Astrocyte (in vitro differentiated cells and primary cell): Measurements from ENCODE around the gene RALB. TPM values are rescaled to one million over a fixed set of nuclear protein-coding genes. Genes with fewer than 3 reads are reported as not detected.

Source experiments
- DNase-seq: peaks from one replicate; pipeline ENCODE4 v3.0.0-alpha.2; 2010; ENCODE audit warnings: low read depth
- FAIRE-seq: peaks from 2 replicates; lab custom pipeline; 2011; peaks lifted over from hg19 to GRCh38; lab: Jason Lieb, UNC
- H2AFZ ChIP-seq: 2 replicates; pipeline ENCODE4 v1.6.0; 2012; ENCODE audit warnings: low read depth, low read length, inconsistent platforms
- H3K27ac ChIP-seq: 2 replicates; pipeline ENCODE4 v1.5.1; 2011; ENCODE audit warnings: low read depth, low read length, inconsistent platforms
- H3K27me3 ChIP-seq: 2 replicates; pipeline ENCODE4 v1.6.0; 2011; ENCODE audit warnings: low read length, inconsistent platforms; ENCODE audit not compliant: insufficient read depth
- H3K36me3 ChIP-seq: 2 replicates; pipeline ENCODE4 v1.5.1; 2011; ENCODE audit warnings: low read length, inconsistent platforms; ENCODE audit not compliant: insufficient read depth
- H3K4me1 ChIP-seq: 2 replicates; pipeline ENCODE4 v1.5.1; 2011; ENCODE audit warnings: low read length, inconsistent platforms; ENCODE audit not compliant: insufficient read depth
- H3K4me2 ChIP-seq: 2 replicates; pipeline ENCODE4 v1.6.0; 2012; ENCODE audit warnings: low read length, inconsistent platforms
- H3K4me3 ChIP-seq: 2 replicates; pipeline ENCODE4 v1.5.1; 2011; ENCODE audit warnings: low read depth, mild to moderate bottlenecking, low read length, inconsistent platforms; ENCODE audit not compliant: insufficient read depth
- H3K79me2 ChIP-seq: 2 replicates; pipeline ENCODE4 v1.6.0; 2012; ENCODE audit warnings: mild to moderate bottlenecking, low read length, inconsistent platforms; ENCODE audit not compliant: insufficient read depth
- H3K9ac ChIP-seq: 2 replicates; pipeline ENCODE4 v1.6.0; 2012; ENCODE audit warnings: mild to moderate bottlenecking, low read length, inconsistent platforms
- H3K9me3 ChIP-seq: 2 replicates; pipeline ENCODE4 v1.5.1; 2012; ENCODE audit warnings: low read depth, mild to moderate bottlenecking, low read length, inconsistent platforms; ENCODE audit not compliant: insufficient read depth
- H4K20me1 ChIP-seq: 2 replicates; pipeline ENCODE4 v1.6.0; 2012; ENCODE audit warnings: low read length, inconsistent platforms; ENCODE audit not compliant: insufficient read depth
- H3K27ac Mint-ChIP-seq: one replicate; pipeline ENCODE4 v1.8.0; 2021; ENCODE audit warnings: mild to moderate bottlenecking, mixed read lengths; ENCODE audit not compliant: unreplicated experiment
- H3K27me3 Mint-ChIP-seq: one replicate; pipeline ENCODE4 v1.8.0; 2021; ENCODE audit warnings: low read depth, mixed read lengths; ENCODE audit not compliant: unreplicated experiment
- H3K36me3 Mint-ChIP-seq: one replicate; pipeline ENCODE4 v1.8.0; 2021; ENCODE audit warnings: low read depth, mixed read lengths; ENCODE audit not compliant: unreplicated experiment
- H3K4me1 Mint-ChIP-seq: one replicate; pipeline ENCODE4 v1.8.0; 2021; ENCODE audit warnings: low read depth, mixed read lengths; ENCODE audit not compliant: unreplicated experiment
- H3K4me3 Mint-ChIP-seq: one replicate; pipeline ENCODE4 v1.8.0; 2021; ENCODE audit warnings: mild to moderate bottlenecking, moderate library complexity, mixed read lengths; ENCODE audit not compliant: unreplicated experiment
- H3K9me3 Mint-ChIP-seq: one replicate; pipeline ENCODE4 v1.8.0; 2021; ENCODE audit warnings: mild to moderate bottlenecking, mixed read lengths; ENCODE audit not compliant: unreplicated experiment
- EZH2 ChIP-seq: IDR thresholded peaks from 2 replicates; pipeline ENCODE4 v1.6.1; 2012; ENCODE audit warnings: mild to moderate bottlenecking, low read length, inconsistent platforms; ENCODE audit not compliant: insufficient read depth
- total RNA-seq: library from RNA; stranded (reverse); gene quantifications from 2 replicates; pipeline ENCODE4 v1.2.1, GENCODE V29; 2021
- TF ChIP-seq, protein P1 (sequence below): IDR thresholded peaks from 2 replicates; pipeline ENCODE4 v1.5.1; 2011; ENCODE audit warnings: low read depth, mild to moderate bottlenecking, inconsistent platforms, low read length, moderate library complexity; ENCODE audit not compliant: insufficient read depth

The RALB gene
- total RNA-seq, 1 donor from 2014 or later: 44.5 TPM

DNA sequence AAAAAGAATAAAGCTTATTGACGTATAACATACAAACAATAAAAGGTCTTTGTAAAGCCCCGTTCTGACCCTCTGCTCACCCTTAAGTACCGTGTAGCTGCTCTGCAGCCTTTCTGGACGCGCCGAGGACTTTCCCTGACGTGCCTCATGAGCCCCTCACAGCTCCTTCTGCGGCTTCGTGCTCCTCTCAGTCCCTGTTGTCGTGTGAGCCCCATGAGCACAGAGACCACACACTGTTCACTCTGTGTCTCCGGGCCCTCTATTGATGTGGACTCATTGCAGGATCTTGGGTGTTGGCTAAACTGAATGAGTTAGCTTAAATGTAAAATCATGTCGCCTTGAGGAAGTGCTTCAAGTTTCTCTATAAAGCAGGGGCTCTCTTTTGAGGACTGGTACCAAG is 49.6 kb downstream of the RALB start:
- Mint-ChIP-seq H3K27ac (no peak overlapping the region), H3K36me3 (peaks cover 27% of the 10 kb centered on the region), H3K4me3 (no peak overlapping the region), H3K9me3 (peaks cover 2% of the 10 kb centered on the region), H3K4me1 (peaks cover 31% of the 10 kb centered on the region), H3K27me3 (peaks cover 8% of the 10 kb centered on the region)
- Histone ChIP-seq H3K9ac (no peak overlapping the region), H3K4me1 (peaks cover 30% of the 10 kb centered on the region), H3K9me3 (no peaks in the 10 kb centered on the region), H2AFZ (no peak overlapping the region), H3K27me3 (no peaks in the 10 kb centered on the region), H3K36me3 (no peaks in the 10 kb centered on the region), H3K79me2 (no peaks in the 10 kb centered on the region), H3K4me2 (no peak overlapping the region), H3K27ac (no peak overlapping the region), H4K20me1 (peaks cover 4% of the 10 kb centered on the region), H3K4me3 (no peak overlapping the region)
- no peak for FAIRE-seq
- no peak for DNase-seq
- TF ChIP-seq EZH2: no peak
- TF ChIP-seq, protein P1, sequence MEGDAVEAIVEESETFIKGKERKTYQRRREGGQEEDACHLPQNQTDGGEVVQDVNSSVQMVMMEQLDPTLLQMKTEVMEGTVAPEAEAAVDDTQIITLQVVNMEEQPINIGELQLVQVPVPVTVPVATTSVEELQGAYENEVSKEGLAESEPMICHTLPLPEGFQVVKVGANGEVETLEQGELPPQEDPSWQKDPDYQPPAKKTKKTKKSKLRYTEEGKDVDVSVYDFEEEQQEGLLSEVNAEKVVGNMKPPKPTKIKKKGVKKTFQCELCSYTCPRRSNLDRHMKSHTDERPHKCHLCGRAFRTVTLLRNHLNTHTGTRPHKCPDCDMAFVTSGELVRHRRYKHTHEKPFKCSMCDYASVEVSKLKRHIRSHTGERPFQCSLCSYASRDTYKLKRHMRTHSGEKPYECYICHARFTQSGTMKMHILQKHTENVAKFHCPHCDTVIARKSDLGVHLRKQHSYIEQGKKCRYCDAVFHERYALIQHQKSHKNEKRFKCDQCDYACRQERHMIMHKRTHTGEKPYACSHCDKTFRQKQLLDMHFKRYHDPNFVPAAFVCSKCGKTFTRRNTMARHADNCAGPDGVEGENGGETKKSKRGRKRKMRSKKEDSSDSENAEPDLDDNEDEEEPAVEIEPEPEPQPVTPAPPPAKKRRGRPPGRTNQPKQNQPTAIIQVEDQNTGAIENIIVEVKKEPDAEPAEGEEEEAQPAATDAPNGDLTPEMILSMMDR: no peak

DNA sequence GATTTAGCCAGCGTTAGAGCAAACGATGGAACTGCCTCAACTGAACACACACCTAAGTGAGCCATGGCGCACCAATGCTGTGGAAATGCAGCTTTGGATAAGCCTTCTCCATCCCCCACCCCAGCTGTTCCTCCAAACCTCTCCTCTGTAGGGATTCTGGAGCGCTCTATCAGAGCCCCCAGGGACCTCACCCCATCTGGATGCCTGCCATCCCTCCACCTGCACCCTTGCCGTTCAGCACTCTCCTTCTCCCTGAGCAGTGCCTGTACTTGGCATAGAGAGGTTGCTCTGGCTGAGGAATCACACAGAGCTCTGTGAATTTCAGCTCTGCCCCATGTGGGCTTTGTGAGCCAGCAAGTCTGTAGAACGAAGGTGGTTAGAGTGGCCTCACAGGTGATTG is 50.5 kb downstream of the RALB start:
- Histone ChIP-seq H3K27ac (no peak overlapping the region), H3K79me2 (no peaks in the 10 kb centered on the region), H2AFZ (no peak overlapping the region), H3K4me3 (no peak overlapping the region), H3K9me3 (no peaks in the 10 kb centered on the region), H3K27me3 (no peaks in the 10 kb centered on the region), H3K4me1 (peaks cover 24% of the 10 kb centered on the region), H4K20me1 (no peaks in the 10 kb centered on the region), H3K4me2 (no peak overlapping the region), H3K36me3 (no peaks in the 10 kb centered on the region), H3K9ac (no peak overlapping the region)
- Mint-ChIP-seq H3K4me3 (no peak overlapping the region), H3K36me3 (peaks cover 27% of the 10 kb centered on the region), H3K27ac (no peak overlapping the region), H3K9me3 (peaks cover 2% of the 10 kb centered on the region), H3K4me1 (peaks cover 25% of the 10 kb centered on the region), H3K27me3 (peaks cover 8% of the 10 kb centered on the region)
- FAIRE-seq (no peak), DNase-seq (no peak)
- TF ChIP-seq, protein P1: no peak
- no peak for TF ChIP-seq EZH2

DNA sequence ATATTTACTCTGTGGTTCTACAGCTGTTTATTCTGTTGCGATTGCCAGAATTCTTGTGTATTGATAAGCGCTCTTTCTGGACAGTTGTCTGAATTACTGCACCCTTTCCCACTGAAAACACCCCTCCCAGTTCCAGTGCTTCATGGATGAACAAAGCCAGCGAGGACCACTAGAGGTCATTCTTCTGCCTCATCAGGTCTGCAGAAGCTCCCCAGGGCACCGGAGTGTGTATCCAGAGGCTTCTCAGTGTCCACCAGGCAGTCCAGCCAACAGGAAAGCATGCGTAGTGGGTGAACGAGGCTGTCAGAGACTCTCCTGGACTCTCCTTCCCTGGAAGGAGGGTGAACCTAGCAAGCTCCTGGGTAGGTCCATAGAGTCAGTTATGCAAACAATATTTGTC is 52.6 kb downstream of the RALB start:
- H3K27me3 ChIP-seq: no peaks in the 10 kb centered on the region
- H3K36me3 Mint-ChIP-seq: peaks cover 27% of the 10 kb centered on the region
- no peak overlapping the region for H3K9ac ChIP-seq
- no peak overlapping the region for H3K27ac ChIP-seq
- TF ChIP-seq, protein P1: peak; percentile 17
- no peak for TF ChIP-seq EZH2
- no peak overlapping the region for H3K4me3 Mint-ChIP-seq
- H3K79me2 ChIP-seq: no peaks in the 10 kb centered on the region
- FAIRE-seq: no peak
- no peak overlapping the region for H2AFZ ChIP-seq
- H3K4me2 ChIP-seq: no peak overlapping the region
- no peaks in the 10 kb centered on the region for H4K20me1 ChIP-seq
- no peak overlapping the region for H3K27ac Mint-ChIP-seq
- no peaks in the 10 kb centered on the region for H3K9me3 ChIP-seq
- H3K4me3 ChIP-seq: no peak overlapping the region
- H3K4me1 ChIP-seq: peaks cover 3% of the 10 kb centered on the region
- H3K9me3 Mint-ChIP-seq: peaks cover 2% of the 10 kb centered on the region
- DNase-seq: no peak
- no peaks in the 10 kb centered on the region for H3K36me3 ChIP-seq
- H3K27me3 Mint-ChIP-seq: peaks cover 8% of the 10 kb centered on the region
- peaks cover 4% of the 10 kb centered on the region for H3K4me1 Mint-ChIP-seq
